ENCODE data around the gene UVRAG. TPM values are rescaled to one million over a fixed set of nuclear protein-coding genes. Genes with fewer than 3 reads are reported as not detected.
A peak's percentile ranks its signal among the peaks of the same experiment; 100 is the strongest.
"Not testable (repeated sequence)": the region's sequence is repeated elsewhere in the genome, so short reads cannot be mapped to it uniquely, and the experiment has no call there.

UVRAG gene
- total RNA-seq, 1 experiment from 2014 or later, result 19.3 TPM

GRCh38 chr11:75954039-75954438, 139.0 kb downstream of the UVRAG start:
- no peak for DNase-seq (ENCODE audit: low spot score)

- DNase-seq (ENCODE audit: low spot score), result no peak
These were observed 140.4 kb downstream of the UVRAG start for GRCh38 chr11:75955443-75955842.

- DNase-seq (ENCODE audit: low spot score), result no peak
These were observed 144.5 kb downstream of the UVRAG start for GRCh38 chr11:75959540-75959939.

- DNase-seq (ENCODE audit: low spot score), result no peak
These were observed 149.1 kb downstream of the UVRAG start for GRCh38 chr11:75964071-75964470.

GRCh38 chr11:75966537-75967287, 151.7 kb downstream of the UVRAG start:
- DNase-seq (ENCODE audit: low spot score), result peak; percentile 67

- no peak for DNase-seq (ENCODE audit: low spot score)
These were observed 153.1 kb downstream of the UVRAG start for GRCh38 chr11:75968021-75968625.

GRCh38 chr11:75969626-75970308, 154.8 kb downstream of the UVRAG start:
- no peak for DNase-seq (ENCODE audit: low spot score)

- DNase-seq (ENCODE audit: low spot score), result not testable (repeated sequence)
These were observed 158.7 kb downstream of the UVRAG start for GRCh38 chr11:75973710-75974109.

- DNase-seq (ENCODE audit: low spot score), result not testable (repeated sequence)
These were observed 164.1 kb downstream of the UVRAG start for GRCh38 chr11:75979075-75979474.

- not testable (repeated sequence) for DNase-seq (ENCODE audit: low spot score)
These were observed 164.5 kb downstream of the UVRAG start for GRCh38 chr11:75979479-75980027.

- DNase-seq (ENCODE audit: low spot score), result no peak
These were observed 165.0 kb downstream of the UVRAG start for GRCh38 chr11:75980031-75980430.

GRCh38 chr11:75981546-75981945, 166.5 kb downstream of the UVRAG start:
- no peak for DNase-seq (ENCODE audit: low spot score)

- no peak for DNase-seq (ENCODE audit: low spot score)
These were observed 167.3 kb downstream of the UVRAG start for GRCh38 chr11:75982309-75982708.

- DNase-seq (ENCODE audit: low spot score), result no peak
These were observed 172.0 kb downstream of the UVRAG start for GRCh38 chr11:75986966-75987365.

- DNase-seq (ENCODE audit: low spot score), result no peak
These were observed 178.1 kb downstream of the UVRAG start for GRCh38 chr11:75993126-75993525.

GRCh38 chr11:75994616-75995015, 179.6 kb downstream of the UVRAG start:
- DNase-seq (ENCODE audit: low spot score), result no peak

GRCh38 chr11:75996523-75997442, 181.8 kb downstream of the UVRAG start:
- DNase-seq (ENCODE audit: low spot score), result no peak

GRCh38 chr11:76004400-76004799, 189.4 kb downstream of the UVRAG start:
- DNase-seq (ENCODE audit: low spot score), result no peak

GRCh38 chr11:76005756-76006155, 190.7 kb downstream of the UVRAG start:
- DNase-seq (ENCODE audit: low spot score), result peak; percentile 15

GRCh38 chr11:76007166-76007565, 192.2 kb downstream of the UVRAG start:
- no peak for DNase-seq (ENCODE audit: low spot score)

GRCh38 chr11:76008474-76008873, 193.5 kb downstream of the UVRAG start:
- peak; percentile 49 for DNase-seq (ENCODE audit: low spot score)
